Effector memory CD4-positive, alpha-beta T cell (primary cell): ENCODE results near the gene SIL1.

Experiments used
- DNase-seq, 3 donors: peaks; one replicate each; pipeline ENCODE4 v3.0.0-alpha.2; 2020
- H3K27ac ChIP-seq: 2 replicates; pipeline ENCODE4 v1.7.0; 2013; ENCODE audit warnings: mild to moderate bottlenecking, low read length, moderate library complexity; ENCODE audit not compliant: insufficient read depth, poor library complexity, severe bottlenecking
- H3K27me3 ChIP-seq: replicated peaks from 2 replicates; pipeline ENCODE4 v1.7.0; 2013; ENCODE audit warnings: mild to moderate bottlenecking, low read length; ENCODE audit not compliant: insufficient read depth, control insufficient read depth, poor library complexity, severe bottlenecking
- H3K36me3 ChIP-seq: 2 replicates; pipeline ENCODE4 v1.7.0; 2013; ENCODE audit warnings: mild to moderate bottlenecking, low read length, moderate library complexity; ENCODE audit not compliant: control insufficient read depth, insufficient read depth
- H3K4me1 ChIP-seq: 2 replicates; pipeline ENCODE4 v1.7.0; 2013; ENCODE audit warnings: low read length, mild to moderate bottlenecking; ENCODE audit not compliant: control insufficient read depth, insufficient read depth, poor library complexity, severe bottlenecking
- H3K4me3 ChIP-seq: 2 replicates; pipeline ENCODE4 v1.7.0; 2013; ENCODE audit warnings: low read length, low read depth, mild to moderate bottlenecking; ENCODE audit not compliant: insufficient read depth, poor library complexity, severe bottlenecking
- H3K9me3 ChIP-seq: 2 replicates; pipeline ENCODE4 v1.7.0; 2013; ENCODE audit warnings: mild to moderate bottlenecking, low read length, moderate library complexity; ENCODE audit not compliant: control insufficient read depth

The SIL1 gene

DNA sequence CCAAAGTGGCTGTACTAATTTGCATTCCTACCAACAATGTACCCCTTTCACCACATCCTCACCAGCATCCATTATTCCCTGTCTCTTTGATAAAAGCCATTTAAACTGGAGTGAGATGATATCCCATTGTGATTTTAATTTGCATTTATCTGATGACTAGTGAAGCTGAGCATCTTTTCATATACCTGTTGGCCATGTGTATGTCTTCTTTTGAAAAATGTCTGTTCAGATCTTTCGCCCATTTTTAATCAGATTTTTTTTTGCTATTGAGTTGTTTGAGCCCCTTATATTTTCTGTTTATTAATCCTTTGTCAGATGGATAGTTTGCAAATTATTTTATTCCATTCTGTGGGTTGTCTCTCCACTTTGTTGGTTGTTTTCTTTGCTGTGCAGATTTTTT is 202.0 kb downstream of the SIL1 start:
- H3K36me3 ChIP-seq, result no peaks in the 10 kb centered on the region
- H3K27me3 ChIP-seq, result no peaks in the 10 kb centered on the region
- H3K4me1 ChIP-seq, result no peaks in the 10 kb centered on the region
- no peak overlapping the region for H3K27ac ChIP-seq
- no peak for DNase-seq
- no peak overlapping the region for H3K4me3 ChIP-seq
- no peaks in the 10 kb centered on the region for H3K9me3 ChIP-seq

DNA sequence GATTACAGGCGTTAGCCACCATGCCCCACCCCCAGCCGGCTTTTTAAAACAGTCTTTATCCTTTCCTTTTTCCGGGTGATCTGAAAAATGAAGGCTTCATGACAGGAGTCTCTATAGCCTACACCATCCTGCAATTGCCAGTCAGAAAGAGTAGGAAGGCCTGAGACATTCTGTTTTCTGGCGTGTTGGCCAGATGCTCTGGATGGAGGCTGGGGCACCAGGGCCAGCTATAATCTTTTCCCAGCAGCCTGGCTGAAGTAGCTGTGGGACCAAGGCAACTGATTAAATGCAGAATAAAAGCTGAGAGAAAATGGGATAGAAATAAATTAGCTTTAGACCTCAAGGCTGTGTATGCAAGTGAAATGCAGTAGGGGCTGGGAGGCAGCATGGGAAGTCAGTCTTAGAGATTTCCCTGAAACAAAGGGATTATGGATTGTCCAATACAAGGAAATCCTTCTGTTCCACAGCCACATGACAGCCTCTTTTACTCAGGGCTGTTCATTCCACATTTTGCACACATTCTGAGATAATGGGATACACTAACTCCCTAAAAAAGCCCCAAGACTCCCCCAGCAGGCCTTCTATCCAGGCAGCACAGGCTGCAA is 207.1 kb downstream of the SIL1 start:
- no peak overlapping the region for H3K27ac ChIP-seq
- H3K9me3 ChIP-seq, result no peaks in the 10 kb centered on the region
- H3K36me3 ChIP-seq, result no peaks in the 10 kb centered on the region
- no peaks in the 10 kb centered on the region for H3K4me1 ChIP-seq
- no peaks in the 10 kb centered on the region for H3K27me3 ChIP-seq
- H3K4me3 ChIP-seq, result no peak overlapping the region
- DNase-seq, result no peak

DNA sequence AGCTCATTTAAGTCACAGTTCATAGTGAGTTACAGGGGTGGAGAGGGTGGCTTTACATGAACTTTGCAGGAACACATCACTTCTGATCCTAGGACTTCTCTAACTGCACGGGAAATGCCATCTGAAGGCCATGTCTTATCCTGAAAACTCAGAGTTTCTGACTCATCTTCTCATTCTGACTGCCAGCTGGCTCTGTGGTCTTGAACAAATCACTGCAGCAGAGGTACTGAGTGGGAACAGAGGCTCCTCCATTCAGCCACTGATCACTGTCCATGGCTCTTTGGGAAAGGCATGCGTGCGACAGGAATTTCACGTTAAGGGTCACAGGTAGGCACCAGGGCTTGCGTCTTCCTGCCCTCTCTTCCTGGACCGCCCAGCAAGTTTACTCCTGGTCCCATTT is 208.4 kb downstream of the SIL1 start:
- Histone ChIP-seq H3K4me3 (no peak overlapping the region), H3K9me3 (no peaks in the 10 kb centered on the region), H3K27ac (no peak overlapping the region), H3K4me1 (no peaks in the 10 kb centered on the region), H3K36me3 (no peaks in the 10 kb centered on the region), H3K27me3 (no peaks in the 10 kb centered on the region)
- DNase-seq, result no peak

DNA sequence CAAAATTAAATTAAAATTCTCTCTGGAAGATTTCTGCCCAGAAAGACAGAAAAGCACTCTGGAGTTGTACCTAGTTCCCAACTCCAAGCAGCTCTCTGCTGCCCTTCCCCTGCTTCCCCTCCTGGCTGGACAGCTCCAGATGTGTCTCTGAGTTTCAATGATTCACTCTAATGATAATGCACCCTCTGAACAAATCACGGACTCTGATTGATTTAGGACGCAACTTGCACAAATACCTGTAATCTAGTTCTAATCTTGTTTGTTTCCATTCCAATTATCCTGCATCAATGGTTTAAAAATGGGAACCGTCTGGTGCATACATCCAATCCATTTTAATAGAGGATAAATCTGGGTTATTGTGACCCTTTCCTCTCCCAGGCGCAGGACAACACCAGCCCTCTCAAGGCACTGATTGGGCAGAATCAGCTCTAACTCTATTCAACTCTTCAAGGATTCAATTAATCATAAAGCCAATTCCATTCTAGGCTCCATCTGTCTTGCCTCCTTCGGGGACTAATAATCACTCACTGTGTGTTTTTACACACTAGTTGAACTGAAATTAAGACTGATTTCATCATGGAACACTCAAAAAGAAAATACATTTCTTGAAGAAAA is 211.9 kb downstream of the SIL1 start:
- DNase-seq, result no peak
- Histone ChIP-seq H3K36me3 (no peaks in the 10 kb centered on the region), H3K4me1 (peaks cover 7% of the 10 kb centered on the region), H3K27ac (no peak overlapping the region), H3K27me3 (no peaks in the 10 kb centered on the region), H3K9me3 (no peaks in the 10 kb centered on the region), H3K4me3 (no peak overlapping the region)

DNA sequence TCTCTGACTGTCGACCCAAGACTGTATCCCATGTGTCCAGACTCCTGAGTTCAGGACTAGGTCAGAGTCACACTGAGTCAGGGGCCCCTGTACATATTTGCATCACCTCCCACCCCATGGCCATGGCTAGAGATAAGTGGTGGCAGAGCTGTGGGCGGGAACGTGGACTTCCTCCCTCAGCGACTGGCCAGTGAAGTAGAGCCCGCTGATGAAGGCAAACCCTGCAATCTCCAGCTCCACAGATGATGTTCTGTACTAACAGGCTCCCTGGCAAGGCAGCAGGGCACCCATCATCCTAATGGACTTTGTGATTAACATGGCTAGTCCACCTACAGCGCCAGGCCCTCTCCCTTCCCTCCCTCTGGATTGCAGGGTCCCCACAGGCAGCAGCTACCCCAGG is 212.5 kb downstream of the SIL1 start:
- no peaks in the 10 kb centered on the region for H3K27me3 ChIP-seq
- H3K36me3 ChIP-seq, result no peaks in the 10 kb centered on the region
- H3K4me1 ChIP-seq, result peaks cover 11% of the 10 kb centered on the region
- no peaks in the 10 kb centered on the region for H3K9me3 ChIP-seq
- H3K4me3 ChIP-seq, result no peak overlapping the region
- no peak for DNase-seq
- no peak overlapping the region for H3K27ac ChIP-seq

GRCh38 chr5:138985256-138985655 is 212.9 kb downstream of the SIL1 start:
- no peaks in the 10 kb centered on the region for H3K9me3 ChIP-seq
- DNase-seq, result no peak
- no peak overlapping the region for H3K27ac ChIP-seq
- no peak overlapping the region for H3K4me3 ChIP-seq
- H3K27me3 ChIP-seq, result no peaks in the 10 kb centered on the region
- no peaks in the 10 kb centered on the region for H3K36me3 ChIP-seq
- H3K4me1 ChIP-seq, result peaks cover 15% of the 10 kb centered on the region

- peaks cover 18% of the 10 kb centered on the region for H3K4me1 ChIP-seq
- no peaks in the 10 kb centered on the region for H3K27me3 ChIP-seq
- no peak overlapping the region for H3K27ac ChIP-seq
- no peak for DNase-seq
- no peaks in the 10 kb centered on the region for H3K36me3 ChIP-seq
- no peaks in the 10 kb centered on the region for H3K9me3 ChIP-seq
- H3K4me3 ChIP-seq, result no peak overlapping the region
Observed at GRCh38 chr5:138983984-138984383, 214.2 kb downstream of the SIL1 start.

DNA sequence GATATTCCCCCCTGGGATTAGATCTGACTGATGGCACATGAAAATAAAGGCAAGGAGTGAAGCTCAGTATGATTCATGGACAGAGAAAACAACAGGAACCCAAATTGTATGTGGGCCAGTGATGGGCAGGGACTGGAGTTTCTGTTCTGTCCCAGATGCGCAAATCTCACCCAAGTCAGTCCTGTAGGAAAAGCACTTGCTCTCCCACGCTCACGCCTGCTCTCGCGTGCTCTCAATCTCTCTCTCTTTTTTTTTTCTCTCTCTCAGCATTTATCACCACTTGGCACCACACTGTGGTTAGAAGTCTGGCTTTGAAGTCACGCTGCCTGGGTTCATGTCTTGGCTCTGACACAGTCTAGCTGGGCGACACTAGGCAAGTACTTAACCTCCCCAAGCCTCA is 216.6 kb downstream of the SIL1 start:
- Histone ChIP-seq H3K4me1 (peaks cover 18% of the 10 kb centered on the region), H3K27ac (no peak overlapping the region), H3K4me3 (no peak overlapping the region), H3K36me3 (no peaks in the 10 kb centered on the region), H3K27me3 (no peaks in the 10 kb centered on the region), H3K9me3 (no peaks in the 10 kb centered on the region)
- DNase-seq, result no peak

DNA sequence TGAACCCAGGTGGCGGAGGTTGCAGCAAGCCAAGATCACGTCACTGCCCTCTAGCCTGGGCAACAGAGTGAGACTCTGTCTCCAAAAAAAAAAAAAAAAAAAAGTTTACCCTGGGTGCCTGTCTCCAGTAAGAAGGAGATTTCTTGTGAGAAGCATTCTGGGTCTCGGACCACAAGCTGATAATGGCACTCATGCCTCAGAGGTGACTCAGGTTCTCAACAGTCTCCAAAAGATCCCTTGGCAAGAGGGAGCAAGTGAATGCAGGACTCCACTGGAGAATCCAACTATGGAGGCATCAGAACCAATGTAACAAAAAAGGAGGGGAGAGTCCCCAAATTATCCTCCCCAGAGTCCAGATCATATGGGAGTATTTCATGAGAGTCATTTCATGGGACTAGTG is 217.0 kb downstream of the SIL1 start:
- Histone ChIP-seq H3K27me3 (no peaks in the 10 kb centered on the region), H3K27ac (no peak overlapping the region), H3K9me3 (no peaks in the 10 kb centered on the region), H3K4me3 (no peak overlapping the region), H3K36me3 (no peaks in the 10 kb centered on the region), H3K4me1 (peaks cover 18% of the 10 kb centered on the region)
- no peak for DNase-seq

GRCh38 chr5:138980441-138980840 is 217.7 kb downstream of the SIL1 start:
- DNase-seq, result no peak
- H3K9me3 ChIP-seq, result no peaks in the 10 kb centered on the region
- H3K36me3 ChIP-seq, result no peaks in the 10 kb centered on the region
- H3K27me3 ChIP-seq, result no peaks in the 10 kb centered on the region
- peaks cover 18% of the 10 kb centered on the region for H3K4me1 ChIP-seq
- no peak overlapping the region for H3K4me3 ChIP-seq
- no peak overlapping the region for H3K27ac ChIP-seq
